IPS-20b (cell line): ENCODE measurements around the gene TMEM60.
"Not testable (repeated sequence)": the region's sequence is repeated elsewhere in the genome, so short reads cannot be mapped to it uniquely, and the experiment has no call there.

Source experiments
- H3K27ac ChIP-seq: one replicate; pipeline ENCODE4 v1.5.1; 2013; ENCODE audit warnings: low read length
- H3K27me3 ChIP-seq: 2 replicates; pipeline ENCODE4 v1.6.1; 2013; ENCODE audit warnings: mild to moderate bottlenecking, low read length, inconsistent platforms; ENCODE audit not compliant: insufficient read depth
- H3K36me3 ChIP-seq: 2 replicates; pipeline ENCODE4 v1.6.1; 2013; ENCODE audit warnings: low read depth, mild to moderate bottlenecking, inconsistent platforms, low read length, moderate library complexity; ENCODE audit not compliant: insufficient read depth
- H3K4me1 ChIP-seq: 2 replicates; pipeline ENCODE4 v1.6.1; 2013; ENCODE audit warnings: mild to moderate bottlenecking, control low read depth, inconsistent platforms, low read length, moderate library complexity; ENCODE audit not compliant: insufficient read depth
- H3K4me3 ChIP-seq: 2 replicates; pipeline ENCODE4 v1.5.1; 2013; ENCODE audit warnings: mild to moderate bottlenecking, low read length, inconsistent platforms
- H3K9ac ChIP-seq: 2 replicates; pipeline ENCODE4 v1.6.1; 2013; ENCODE audit warnings: low read depth, mild to moderate bottlenecking, inconsistent platforms, low read length, moderate library complexity
- H3K9me3 ChIP-seq: 2 replicates; pipeline ENCODE4 v1.6.1; 2013; ENCODE audit warnings: mild to moderate bottlenecking, low read depth, low read length, inconsistent platforms; ENCODE audit not compliant: insufficient read depth

Gene TMEM60

GRCh38 chr7:77791336-77791735 is 6.9 kb downstream of the TMEM60 start:
- no peak overlapping the region for H3K27ac ChIP-seq
- peaks cover 12% of the 10 kb centered on the region; the same call in 1 of the 2 replicates for H3K36me3 ChIP-seq
- H3K9me3 ChIP-seq = no peaks in the 10 kb centered on the region
- no peak overlapping the region for H3K4me3 ChIP-seq
- H3K4me1 ChIP-seq = peaks cover 5% of the 10 kb centered on the region; the same call in 1 of the 2 replicates
- H3K27me3 ChIP-seq = no peaks in the 10 kb centered on the region
- H3K9ac ChIP-seq = no peak overlapping the region

GRCh38 chr7:77788327-77788902 is 9.8 kb downstream of the TMEM60 start:
- Histone ChIP-seq H3K9ac (no peak overlapping the region), H3K9me3 (peaks cover 6% of the 10 kb centered on the region; the same call in 1 of the 2 replicates), H3K4me3 (no peak overlapping the region), H3K4me1 (peaks cover 5% of the 10 kb centered on the region; the same call in 1 of the 2 replicates), H3K36me3 (0 out of 2 replicates have a peak, but pooled peaks cover 9% of the 10 kb centered on the region), H3K27ac (no peak overlapping the region), H3K27me3 (no peaks in the 10 kb centered on the region)

- Histone ChIP-seq H3K36me3 (peaks cover 16% of the 10 kb centered on the region; the same call in 1 of the 2 replicates), H3K27me3 (no peaks in the 10 kb centered on the region), H3K4me1 (peaks cover 4% of the 10 kb centered on the region; the same call in 1 of the 2 replicates), H3K4me3 (no peak overlapping the region), H3K9ac (no peak overlapping the region), H3K27ac (no peak overlapping the region), H3K9me3 (peaks cover 6% of the 10 kb centered on the region; the same call in 1 of the 2 replicates)
These were observed 11.5 kb downstream of the TMEM60 start for GRCh38 chr7:77786741-77787140.

- no peak overlapping the region for H3K27ac ChIP-seq
- H3K27me3 ChIP-seq = no peaks in the 10 kb centered on the region
- peaks cover 6% of the 10 kb centered on the region; the same call in 1 of the 2 replicates for H3K9me3 ChIP-seq
- peaks cover 20% of the 10 kb centered on the region for H3K36me3 ChIP-seq
- H3K4me3 ChIP-seq = no peak overlapping the region
- no peak overlapping the region for H3K9ac ChIP-seq
- no peaks in the 10 kb centered on the region for H3K4me1 ChIP-seq
These were observed 12.2 kb downstream of the TMEM60 start for GRCh38 chr7:77786018-77786417.

- H3K9ac ChIP-seq, H3K9me3 ChIP-seq, H3K4me1 ChIP-seq, H3K4me3 ChIP-seq, H3K27me3 ChIP-seq, H3K27ac ChIP-seq: not testable (repeated sequence)
- H3K36me3 ChIP-seq = peaks cover 35% of the 10 kb centered on the region
These were observed 13.8 kb downstream of the TMEM60 start for GRCh38 chr7:77784426-77784825.

- H3K9ac ChIP-seq = no peak overlapping the region
- no peak overlapping the region for H3K27ac ChIP-seq
- no peaks in the 10 kb centered on the region for H3K27me3 ChIP-seq
- H3K4me3 ChIP-seq = no peak overlapping the region
- H3K36me3 ChIP-seq = peaks cover 42% of the 10 kb centered on the region
- H3K9me3 ChIP-seq = peaks cover 6% of the 10 kb centered on the region; the same call in 1 of the 2 replicates
- no peaks in the 10 kb centered on the region for H3K4me1 ChIP-seq
These were observed 14.7 kb downstream of the TMEM60 start for GRCh38 chr7:77783545-77783944.

- H3K27me3 ChIP-seq = no peaks in the 10 kb centered on the region
- no peak overlapping the region for H3K9ac ChIP-seq
- H3K4me3 ChIP-seq = no peak overlapping the region
- no peaks in the 10 kb centered on the region for H3K4me1 ChIP-seq
- H3K27ac ChIP-seq = no peak overlapping the region
- peaks cover 47% of the 10 kb centered on the region for H3K36me3 ChIP-seq
- peaks cover 6% of the 10 kb centered on the region; the same call in 1 of the 2 replicates for H3K9me3 ChIP-seq
These were observed 15.1 kb downstream of the TMEM60 start for GRCh38 chr7:77783111-77783510.

GRCh38 chr7:77782383-77782782 is 15.9 kb downstream of the TMEM60 start:
- H3K4me1 ChIP-seq = no peaks in the 10 kb centered on the region

GRCh38 chr7:77778535-77778934 is 19.7 kb downstream of the TMEM60 start:
- peaks cover 62% of the 10 kb centered on the region for H3K36me3 ChIP-seq
- H3K27ac ChIP-seq = no peak overlapping the region
- H3K9ac ChIP-seq = no peak overlapping the region

More at GRCh38 chr7:77782383-77782782, 15.9 kb downstream of the TMEM60 start:
- no peak overlapping the region for H3K4me3 ChIP-seq
- H3K27me3 ChIP-seq = no peaks in the 10 kb centered on the region
- H3K9ac ChIP-seq = no peak overlapping the region
- peaks cover 6% of the 10 kb centered on the region; the same call in 1 of the 2 replicates for H3K9me3 ChIP-seq
- no peak overlapping the region for H3K27ac ChIP-seq
- H3K36me3 ChIP-seq = peaks cover 51% of the 10 kb centered on the region

GRCh38 chr7:77771901-77772300 is 26.3 kb downstream of the TMEM60 start:
- Histone ChIP-seq H3K27ac (no peak overlapping the region), H3K4me1 (no peaks in the 10 kb centered on the region), H3K9me3 (no peaks in the 10 kb centered on the region), H3K27me3 (no peaks in the 10 kb centered on the region), H3K9ac (no peak overlapping the region), H3K4me3 (no peak overlapping the region), H3K36me3 (peaks cover 48% of the 10 kb centered on the region)

More at GRCh38 chr7:77778535-77778934, 19.7 kb downstream of the TMEM60 start:
- Histone ChIP-seq H3K9me3 (no peaks in the 10 kb centered on the region), H3K4me3 (no peak overlapping the region), H3K4me1 (no peaks in the 10 kb centered on the region), H3K27me3 (no peaks in the 10 kb centered on the region)

GRCh38 chr7:77770316-77770715 is 27.9 kb downstream of the TMEM60 start:
- no peaks in the 10 kb centered on the region; the same call in 1 of the 2 replicates for H3K4me1 ChIP-seq
- no peaks in the 10 kb centered on the region for H3K27me3 ChIP-seq
- H3K4me3 ChIP-seq = no peak overlapping the region
- no peaks in the 10 kb centered on the region for H3K9me3 ChIP-seq
- peaks cover 46% of the 10 kb centered on the region for H3K36me3 ChIP-seq
- no peak overlapping the region for H3K27ac ChIP-seq
- H3K9ac ChIP-seq = no peak overlapping the region
